GM12892 (cell line): Measurements from ENCODE around the gene PDE3B.

Experiments used
- POLR2A ChIP-seq: IDR thresholded peaks from 2 replicates; pipeline ENCODE4 v1.6.1; 2011; ENCODE audit warnings: low read depth, low read length, control low read depth
- POLR2AphosphoS5 ChIP-seq: IDR thresholded peaks from 2 replicates; pipeline ENCODE4 v1.6.1; 2011; ENCODE audit warnings: low read depth, low read length, control low read depth

- TF ChIP-seq POLR2A (no peak), POLR2AphosphoS5 (no peak)
Measured at GRCh38 chr11:14713496-14714244, 70.1 kb downstream of the PDE3B start.
